Tibial artery (tissue), 4 donors: ENCODE results near the gene NHLRC2.

Experiments used
- DNase-seq, 2 donors: peaks; one replicate each; pipeline ENCODE4 v3.0.0-alpha.2; 2019
- H3K27ac ChIP-seq, 2 donors: fragments of 200-600 bp; sonication (generic) in 1 of 2; 1 replicate in 1 of 2; 2 replicates in 1 of 2; pipeline ENCODE4 v1.5.1; 2018 to 2019; ENCODE audit warnings: mild to moderate bottlenecking in 1 of 2
- H3K27me3 ChIP-seq, 2 donors: fragments of 200-600 bp; sonication (generic) in 1 of 2; one replicate each; pipeline versions ENCODE4 v1.5.1 to v1.6.0; 2016 to 2019
- H3K36me3 ChIP-seq, 3 donors: fragments of 200-600 bp; sonication (generic) in 2 of 3; one replicate each; pipeline ENCODE4 v1.5.1; 2016 to 2019; ENCODE audit warnings: mild to moderate bottlenecking in 2 of 3
- H3K4me1 ChIP-seq, 4 donors: fragments of 200-600 bp; sonication (generic) in 2 of 4; 1 replicate in 3 of 4; 2 replicates in 1 of 4; pipeline ENCODE4 v1.5.1; 2016 to 2019
- H3K4me3 ChIP-seq, 2 donors: fragments of 200-600 bp; sonication (generic) in 1 of 2; 1 replicate in 1 of 2; 2 replicates in 1 of 2; pipeline ENCODE4 v1.5.1; 2018 to 2019; ENCODE audit warnings: mild to moderate bottlenecking in 2 of 2
- H3K9me3 ChIP-seq, 3 donors: fragments of 200-600 bp; sonication (generic) in 1 of 3; one replicate each; pipeline ENCODE4 v1.5.1; 2016 to 2019
- CTCF ChIP-seq, 2 experiments: fragments of 200-600 bp in 1 of 2; fragments of 450-650 bp in 1 of 2; IDR thresholded peaks; one replicate each; pipeline ENCODE4 v1.5.1; 2017 to 2019; ENCODE audit warnings: antibody characterized with exemption in 2 of 2, mild to moderate bottlenecking in 1 of 2, moderate library complexity in 1 of 2
- intact Hi-C: fragments of 100-400 bp; cut with DNase I; formaldehyde crosslinking; loops from one replicate; pipeline ENCODE4 v1.15.0; 2023; ENCODE audit warnings: low total_unique reads

Gene NHLRC2

GRCh38 chr10:113890769-113891168 lies 36.3 kb downstream of the NHLRC2 start:
- DNase-seq: no peak
- TF ChIP-seq CTCF (IDR thresholded peaks at IDR 0.05): no peak
- Histone ChIP-seq H3K9me3 (no peaks in the 10 kb centered on the region), H3K36me3 (peaks cover 7 to 8% (median 7%) of the 10 kb centered on the region in 3 donors), H3K27ac (peak overlapping the region; percentile 19 to 60), H3K27me3 (no peaks in the 10 kb centered on the region), H3K4me1 (peaks cover 0 to 41% (median 9%) of the 10 kb centered on the region in 4 donors), H3K4me3 (no peak overlapping the region)
- intact Hi-C loops: no loop called here

- Histone ChIP-seq H3K4me1 (peaks cover 0 to 41% (median 9%) of the 10 kb centered on the region in 4 donors), H3K9me3 (no peaks in the 10 kb centered on the region), H3K27ac (peak overlapping the region; percentile 40 to 60), H3K36me3 (peaks cover 1 to 7% (median 1%) of the 10 kb centered on the region in 3 donors), H3K4me3 (no peak overlapping the region), H3K27me3 (no peaks in the 10 kb centered on the region)
- no peak for TF ChIP-seq CTCF (IDR thresholded peaks at IDR 0.05)
- intact Hi-C loops: no loop called here
- DNase-seq: no peak
Measured at GRCh38 chr10:113891476-113891875, 37.0 kb downstream of the NHLRC2 start.

GRCh38 chr10:113893570-113893969 lies 39.1 kb downstream of the NHLRC2 start:
- Histone ChIP-seq H3K4me1 (peaks cover 0 to 41% (median 9%) of the 10 kb centered on the region in 4 donors), H3K36me3 (peaks cover 6 to 12% (median 6%) of the 10 kb centered on the region in 3 donors), H3K9me3 (no peaks in the 10 kb centered on the region), H3K27me3 (no peaks in the 10 kb centered on the region), H3K4me3 (no peak overlapping the region), H3K27ac (peak overlapping the region in 1 of 2 donors; percentile 6)
- intact Hi-C loops: no loop called here
- DNase-seq: no peak
- no peak for TF ChIP-seq CTCF (IDR thresholded peaks at IDR 0.05)

- Histone ChIP-seq H3K9me3 (no peaks in the 10 kb centered on the region), H3K4me1 (peaks cover 0 to 41% (median 9%) of the 10 kb centered on the region in 4 donors), H3K4me3 (no peak overlapping the region), H3K27me3 (no peaks in the 10 kb centered on the region), H3K27ac (no peak overlapping the region), H3K36me3 (peaks cover 9 to 14% (median 11%) of the 10 kb centered on the region in 3 donors)
- intact Hi-C loops: no loop called here
- no peak for DNase-seq
- TF ChIP-seq CTCF (IDR thresholded peaks at IDR 0.05): no peak
Measured at GRCh38 chr10:113894581-113894980, 40.1 kb downstream of the NHLRC2 start.

- peaks cover 0 to 41% (median 9%) of the 10 kb centered on the region in 4 donors for H3K4me1 ChIP-seq
- intact Hi-C loops: no loop called here
- no peak for TF ChIP-seq CTCF (IDR thresholded peaks at IDR 0.05)
- no peak overlapping the region for H3K4me3 ChIP-seq
- H3K27me3 ChIP-seq: no peaks in the 10 kb centered on the region
- no peaks in the 10 kb centered on the region for H3K9me3 ChIP-seq
- no peak for DNase-seq
- H3K27ac ChIP-seq: no peak overlapping the region
- H3K36me3 ChIP-seq: peaks cover 9 to 14% (median 11%) of the 10 kb centered on the region in 3 donors
Measured at GRCh38 chr10:113895018-113895417, 40.6 kb downstream of the NHLRC2 start.
